D721Med (cell line): ENCODE results near the gene DHH.

Experiments used
- DNase-seq: peaks from one replicate; pipeline ENCODE4 v3.0.0; 2011; ENCODE audit warnings: low spot score; ENCODE audit not compliant: insufficient read length
- FAIRE-seq: peaks from 2 replicates; lab custom pipeline; 2011; peaks lifted over from hg19 to GRCh38; lab: Jason Lieb, UNC
- CTCF ChIP-seq: IDR thresholded peaks from 2 replicates; pipeline ENCODE4 v1.5.1; 2012; ENCODE audit warnings: mild to moderate bottlenecking, control low read depth; ENCODE audit not compliant: insufficient read depth; ENCODE audit errors: missing control alignments

The DHH gene

GRCh38 chr12:49052451-49053208, 42.0 kb downstream of the DHH start:
- TF ChIP-seq CTCF = no peak
- FAIRE-seq (no peak), DNase-seq (no peak)

GRCh38 chr12:49051777-49052438, 42.7 kb downstream of the DHH start:
- no peak for DNase-seq
- no peak for FAIRE-seq
- no peak for TF ChIP-seq CTCF

- FAIRE-seq = no peak
- TF ChIP-seq CTCF = no peak
- no peak for DNase-seq
Observed at GRCh38 chr12:49051373-49051764, 43.2 kb downstream of the DHH start.

GRCh38 chr12:49050507-49051372, 43.9 kb downstream of the DHH start:
- DNase-seq (no peak), FAIRE-seq (no peak)
- no peak for TF ChIP-seq CTCF

GRCh38 chr12:49049566-49050224, 44.9 kb downstream of the DHH start:
- no peak for DNase-seq
- FAIRE-seq = no peak
- no peak for TF ChIP-seq CTCF

GRCh38 chr12:49048953-49049352, 45.6 kb downstream of the DHH start:
- DNase-seq (no peak), FAIRE-seq (no peak)
- TF ChIP-seq CTCF = no peak
